ENCODE measurements around the gene DNMT1. TPM values are rescaled to one million over a fixed set of nuclear protein-coding genes. Genes with fewer than 3 reads are reported as not detected.

The DNMT1 gene
- total RNA-seq, 1 experiment from 2014 or later = 144 TPM

DNA sequence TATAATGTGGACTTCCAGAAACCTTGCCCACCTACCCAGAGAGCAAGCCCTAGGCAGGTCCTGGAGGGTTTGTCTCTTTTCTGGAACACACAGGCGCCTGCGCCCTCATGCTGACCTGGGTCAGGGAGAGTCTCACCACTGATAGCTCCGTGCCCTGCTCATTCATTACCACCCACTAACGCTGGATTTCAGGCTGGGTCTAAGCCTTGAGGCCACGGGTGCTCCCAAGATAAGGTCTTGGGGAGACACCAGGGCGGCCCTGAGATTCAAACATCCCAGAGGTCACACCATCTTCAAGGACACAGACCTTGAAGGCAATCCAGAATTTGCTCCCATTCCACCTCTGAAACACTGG is 31.2 kb upstream of the DNMT1 start:
- BruUV-seq (replicated peaks) = no TSS peak

DNA sequence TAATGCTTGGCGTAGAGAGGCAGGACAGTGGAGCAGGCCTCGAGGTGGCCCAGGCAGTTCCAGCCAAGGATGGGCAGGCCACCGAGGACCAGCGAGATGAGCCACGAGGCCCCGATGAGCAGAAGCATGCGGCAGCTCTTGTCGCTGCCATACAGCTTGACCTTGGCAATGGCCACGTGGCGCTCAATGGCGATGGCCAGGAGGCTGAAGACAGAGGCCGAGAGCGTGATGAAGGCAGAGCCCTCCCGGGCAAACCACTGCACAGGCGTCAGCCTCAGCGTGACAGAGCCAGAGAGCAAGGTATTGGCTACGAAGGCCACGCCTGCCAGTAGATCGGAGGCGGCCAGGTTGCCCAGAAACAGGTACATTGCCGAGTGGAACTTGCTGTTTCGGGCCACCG is 29.6 kb upstream of the DNMT1 start:
- Mint-ChIP-seq H3K27me3 (ENCODE audit: insufficient read depth, unreplicated experiment) (no peaks in the 10 kb centered on the region), H3K4me3 (ENCODE audit: unreplicated experiment) (no peak overlapping the region), H3K4me1 (ENCODE audit: low read depth, unreplicated experiment) (no peaks in the 10 kb centered on the region), H3K27ac (ENCODE audit: unreplicated experiment) (no peak overlapping the region), H3K9me3 (ENCODE audit: unreplicated experiment) (no peaks in the 10 kb centered on the region), H3K36me3 (ENCODE audit: insufficient read depth, unreplicated experiment) (peaks cover 18% of the 10 kb centered on the region)
- ChIA-PET POLR2A (no interaction called here), CTCF (interaction anchor here (0.6 kb wide), 1 partner anchor 26 kb away, joined by 3 read pairs; no protein-coding TSS in a partner anchor)
- no peak overlapping the region for H3K4me3 ChIP-seq (ENCODE audit: low read depth, low read length)
- H3K27me3 ChIP-seq (replicated peaks; ENCODE audit: control insufficient read depth, insufficient read depth, low read length) = no peaks in the 10 kb centered on the region
- intact Hi-C loops (cut with micrococcal nuclease; ENCODE audit: unreplicated experiment) = no loop called here
- H3K36me3 ChIP-seq (ENCODE audit: control insufficient read depth, insufficient read depth, low read length) = no peaks in the 10 kb centered on the region
- H3K4me1 ChIP-seq = no peaks in the 10 kb centered on the region
- no TSS peak for BruUV-seq (replicated peaks)
- H3K9me3 ChIP-seq = no peaks in the 10 kb centered on the region
- DNase-seq = no peak
- TF ChIP-seq CTCF (IDR thresholded peaks at IDR 0.05; ENCODE audit: insufficient read depth in 1 of 2, low read depth in 1 of 2, low read length in 1 of 2, severe bottlenecking in 1 of 2, unreplicated experiment in 1 of 2) = no peak

More for the DNA sequence above, 31.2 kb upstream of the DNMT1 start:
- no peaks in the 10 kb centered on the region for H3K9me3 ChIP-seq
- H3K4me3 ChIP-seq (ENCODE audit: low read depth, low read length) = no peak overlapping the region
- CTCF ChIA-PET = no interaction called here
- H3K36me3 ChIP-seq (ENCODE audit: control insufficient read depth, insufficient read depth, low read length) = no peaks in the 10 kb centered on the region
- DNase-seq = no peak
- POLR2A ChIA-PET = no interaction called here
- Mint-ChIP-seq H3K9me3 (ENCODE audit: unreplicated experiment) (no peaks in the 10 kb centered on the region), H3K36me3 (ENCODE audit: insufficient read depth, unreplicated experiment) (peaks cover 18% of the 10 kb centered on the region), H3K27ac (ENCODE audit: unreplicated experiment) (no peak overlapping the region), H3K4me3 (ENCODE audit: unreplicated experiment) (no peak overlapping the region), H3K27me3 (ENCODE audit: insufficient read depth, unreplicated experiment) (no peaks in the 10 kb centered on the region), H3K4me1 (ENCODE audit: low read depth, unreplicated experiment) (no peaks in the 10 kb centered on the region)
- TF ChIP-seq CTCF (IDR thresholded peaks at IDR 0.05; ENCODE audit: insufficient read depth in 1 of 2, low read depth in 1 of 2, low read length in 1 of 2, severe bottlenecking in 1 of 2, unreplicated experiment in 1 of 2) = no peak
- intact Hi-C loops (cut with micrococcal nuclease; ENCODE audit: unreplicated experiment) = no loop called here
- no peaks in the 10 kb centered on the region for H3K27me3 ChIP-seq (replicated peaks; ENCODE audit: control insufficient read depth, insufficient read depth, low read length)
- no peaks in the 10 kb centered on the region for H3K4me1 ChIP-seq

DNA sequence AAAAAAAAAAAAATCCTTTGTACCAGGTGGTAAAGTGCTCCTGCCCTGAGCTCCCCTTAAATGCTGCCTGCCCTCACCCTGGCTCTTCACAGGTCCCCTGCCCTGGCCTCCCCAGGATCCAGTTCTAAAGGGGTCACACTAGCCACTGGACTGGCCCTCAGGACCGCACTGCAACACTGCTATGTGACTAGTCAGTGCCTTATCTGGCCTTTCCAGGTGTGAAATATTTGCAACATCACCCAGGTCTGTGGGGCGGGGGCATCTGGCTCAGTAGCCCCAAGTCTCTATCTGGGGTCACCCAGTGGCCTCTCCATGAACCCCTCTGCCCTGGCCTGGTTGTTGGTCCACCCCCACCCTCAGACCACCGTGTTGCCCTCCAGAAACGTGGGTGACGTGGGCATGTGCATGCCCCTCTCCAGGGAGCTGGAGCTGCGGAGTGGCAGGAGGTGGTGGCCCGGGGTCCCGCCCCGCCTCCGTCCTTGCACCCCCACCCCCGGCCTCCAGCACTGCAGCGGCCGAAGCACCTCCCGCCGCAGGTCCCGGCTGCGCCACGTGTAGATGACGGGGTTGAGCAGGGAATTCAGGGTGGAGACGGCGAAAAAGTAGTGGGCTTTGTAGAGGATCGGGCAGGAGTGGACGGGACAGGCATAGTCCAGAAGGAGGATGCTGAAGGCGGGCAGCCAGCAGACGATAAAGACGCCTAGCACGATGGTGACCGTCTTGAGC is 28.9 kb upstream of the DNMT1 start:
- DNase-seq = no peak
- Mint-ChIP-seq H3K27ac (ENCODE audit: unreplicated experiment) (no peak overlapping the region), H3K9me3 (ENCODE audit: unreplicated experiment) (no peaks in the 10 kb centered on the region), H3K27me3 (ENCODE audit: insufficient read depth, unreplicated experiment) (no peaks in the 10 kb centered on the region), H3K4me1 (ENCODE audit: low read depth, unreplicated experiment) (no peaks in the 10 kb centered on the region), H3K4me3 (ENCODE audit: unreplicated experiment) (no peak overlapping the region), H3K36me3 (ENCODE audit: insufficient read depth, unreplicated experiment) (peaks cover 18% of the 10 kb centered on the region)
- no TSS peak for BruUV-seq (replicated peaks)
- no peak for TF ChIP-seq CTCF (IDR thresholded peaks at IDR 0.05; ENCODE audit: insufficient read depth in 1 of 2, low read depth in 1 of 2, low read length in 1 of 2, severe bottlenecking in 1 of 2, unreplicated experiment in 1 of 2)
- intact Hi-C loops (cut with micrococcal nuclease; ENCODE audit: unreplicated experiment) = no loop called here
- no peaks in the 10 kb centered on the region for H3K27me3 ChIP-seq (replicated peaks; ENCODE audit: control insufficient read depth, insufficient read depth, low read length)
- H3K4me3 ChIP-seq (ENCODE audit: low read depth, low read length) = no peak overlapping the region
- no peaks in the 10 kb centered on the region for H3K9me3 ChIP-seq
- ChIA-PET POLR2A (no interaction called here), CTCF (interaction anchor here (0.6 to 1.0 kb wide), 2 partner anchors 26 to 27 kb away, joined by 3 to 8 read pairs; no protein-coding TSS in a partner anchor)
- H3K4me1 ChIP-seq = no peaks in the 10 kb centered on the region
- H3K36me3 ChIP-seq (ENCODE audit: control insufficient read depth, insufficient read depth, low read length) = no peaks in the 10 kb centered on the region

Data from Caco-2 (cell line).